Transverse colon (tissue), 4 donors: Measurements from ENCODE around the gene TMTC2. TPM values are rescaled to one million over a fixed set of nuclear protein-coding genes. Genes with fewer than 3 reads are reported as not detected.

Experiments
- DNase-seq: peaks from one replicate; pipeline ENCODE4 v3.0.0-alpha.2; 2019
- H3K27ac ChIP-seq, 4 donors: fragments of 200-600 bp; sonication (generic); 2 replicates each; pipeline ENCODE4 v1.5.1; 2016 to 2018; ENCODE audit warnings: inconsistent platforms in 4 of 4
- H3K27me3 ChIP-seq: fragments of 200-600 bp; sonication (generic); 2 replicates; pipeline ENCODE4 v1.5.1; 2017; ENCODE audit warnings: inconsistent platforms
- H3K36me3 ChIP-seq, 4 donors: fragments of 200-600 bp; sonication (generic); 2 replicates each; pipeline ENCODE4 v1.5.1; 2017 to 2019; ENCODE audit warnings: inconsistent platforms in 4 of 4
- H3K4me1 ChIP-seq, 4 donors: fragments of 200-600 bp; sonication (generic); 2 replicates each; pipeline ENCODE4 v1.5.1; 2017 to 2020; ENCODE audit warnings: inconsistent platforms in 4 of 4
- H3K4me3 ChIP-seq, 4 donors: fragments of 200-600 bp; sonication (generic); 1 replicate in 1 of 4; 2 replicates in 3 of 4; pipeline versions ENCODE4 v1.5.1 to v1.6.1; 2017 to 2019; ENCODE audit warnings: inconsistent platforms in 4 of 4
- H3K9me3 ChIP-seq, 2 donors: fragments of 200-600 bp; sonication (generic); 2 replicates each; pipeline ENCODE4 v1.5.1; 2017 to 2019; ENCODE audit warnings: inconsistent platforms in 2 of 2
- CTCF ChIP-seq, 5 experiments: fragments of 200-600 bp in 3 of 5; fragments of 450-650 bp in 2 of 5; sonication (generic) in 3 of 5; IDR thresholded peaks; 1 replicate in 2 of 5; 2 replicates in 3 of 5; pipeline ENCODE4 v1.5.1; 2016 to 2017; ENCODE audit warnings: antibody characterized with exemption in 5 of 5, inconsistent platforms in 3 of 5, mild to moderate bottlenecking in 2 of 5, moderate library complexity in 1 of 5
- EP300 ChIP-seq: sonication (generic); formaldehyde crosslinking; IDR thresholded peaks from one replicate; pipeline ENCODE4 v1.6.1; 2017; ENCODE audit warnings: antibody characterized with exemption, low read depth
- POLR2A ChIP-seq: fragments of 450-650 bp; IDR thresholded peaks from one replicate; pipeline ENCODE4 v1.6.1; 2016; ENCODE audit warnings: antibody characterized with exemption, mild to moderate bottlenecking, moderate library complexity
- POLR2AphosphoS5 ChIP-seq, 3 donors: sonication (generic); formaldehyde crosslinking; IDR thresholded peaks; one replicate each; pipeline ENCODE4 v1.6.1; 2016; ENCODE audit warnings: antibody characterized with exemption in 3 of 3
- WGBS, 2 donors: methylation state at CpG; one replicate each; pipeline ENCODE4 v1.1.5; 2018; ENCODE audit warnings: low coverage in 1 of 2; 5-methylcytosine and 5-hydroxymethylcytosine counted together
- in situ Hi-C, 4 donors: fragments of 200-750 bp; cut with MboI; loops; one replicate each; pipeline versions ENCODE4 v1.15.0 to v1.15.1; 2017; ENCODE audit warnings: low sequenced_read_pairs in 3 of 4, low pct_ligation_motif_present in 1 of 4, low pct_unique_long_range_greater_than_20kb in 1 of 4
- intact Hi-C: fragments of 100-400 bp; cut with DNase I; formaldehyde crosslinking; loops from one replicate; pipeline ENCODE4 v1.15.1; 2023; ENCODE audit warnings: low total_unique reads
- total RNA-seq, 4 donors: library from RNA; depleted of rRNA; stranded (reverse); fragments of >200 nt; gene quantifications; one replicate each; pipeline ENCODE4 v1.1.0, GENCODE V29; 2016

The TMTC2 gene
- total RNA-seq, 4 donors from 2014 or later: 11.3 to 19.8 (median 17.1) TPM

DNA sequence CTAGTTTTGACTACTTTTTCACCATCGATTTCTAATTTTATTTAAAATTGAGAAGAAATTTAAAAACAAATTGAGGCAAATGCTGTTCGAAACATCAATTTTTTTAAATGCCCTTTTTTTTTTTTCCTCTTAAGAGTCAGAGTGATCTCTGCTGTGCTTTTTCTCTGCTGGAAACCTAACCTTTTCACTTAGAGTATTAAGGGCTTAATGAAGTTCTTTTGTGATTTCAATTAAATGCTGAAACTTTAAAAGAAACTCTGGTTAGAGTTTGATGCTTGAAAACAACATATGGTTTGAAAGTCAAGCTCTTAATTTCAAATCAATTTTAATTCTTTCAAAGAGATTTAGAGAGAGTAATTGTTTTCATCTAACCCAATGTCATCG lies 171.8 kb downstream of the TMTC2 start:
- Histone ChIP-seq H3K27ac (no peak overlapping the region), H3K9me3 (no peaks in the 10 kb centered on the region), H3K4me3 (no peak overlapping the region), H3K27me3 (no peaks in the 10 kb centered on the region), H3K36me3 (no peaks in the 10 kb centered on the region), H3K4me1 (peaks cover 0 to 21% (median 4%) of the 10 kb centered on the region in 4 donors)
- DNase-seq: no peak
- 91 to 96% methylated on average over 3 of the region's 3 CpGs for WGBS, 2 donors
- in situ Hi-C loops: no loop called here
- no peak for TF ChIP-seq EP300
- TF ChIP-seq CTCF (IDR thresholded peaks at IDR 0.05): no peak
- TF ChIP-seq POLR2AphosphoS5 (IDR thresholded peaks at IDR 0.05): no peak
- no peak for TF ChIP-seq POLR2A
- intact Hi-C loops: no loop called here

- in situ Hi-C loops: no loop called here
- Histone ChIP-seq H3K4me3 (no peak overlapping the region), H3K9me3 (no peaks in the 10 kb centered on the region), H3K27me3 (no peaks in the 10 kb centered on the region), H3K36me3 (no peaks in the 10 kb centered on the region), H3K27ac (no peak overlapping the region), H3K4me1 (peaks cover 0 to 18% (median 4%) of the 10 kb centered on the region in 4 donors)
- intact Hi-C loops: no loop called here
- TF ChIP-seq POLR2AphosphoS5 (IDR thresholded peaks at IDR 0.05) (no peak), CTCF (IDR thresholded peaks at IDR 0.05) (no peak), EP300 (no peak), POLR2A (no peak)
- 12 to 22% methylated on average over 1 of the region's 1 CpG for WGBS, 2 donors
- DNase-seq: no peak
These were observed 175.5 kb downstream of the TMTC2 start for GRCh38 chr12:82862069-82862841.

GRCh38 chr12:82862876-82863649 lies 176.4 kb downstream of the TMTC2 start:
- Histone ChIP-seq H3K27me3 (no peaks in the 10 kb centered on the region), H3K4me1 (peaks cover 0 to 10% (median 4%) of the 10 kb centered on the region in 4 donors), H3K27ac (no peak overlapping the region), H3K4me3 (no peak overlapping the region), H3K9me3 (no peaks in the 10 kb centered on the region), H3K36me3 (no peaks in the 10 kb centered on the region)
- no peak for DNase-seq
- TF ChIP-seq EP300: no peak
- no peak for TF ChIP-seq POLR2A
- TF ChIP-seq POLR2AphosphoS5 (IDR thresholded peaks at IDR 0.05): no peak
- TF ChIP-seq CTCF (IDR thresholded peaks at IDR 0.05): no peak
- WGBS, 2 donors: 67 to 76% methylated on average over 4 to 6 of the region's 6 CpGs
- intact Hi-C loops: no loop called here
- in situ Hi-C loops: no loop called here

DNA sequence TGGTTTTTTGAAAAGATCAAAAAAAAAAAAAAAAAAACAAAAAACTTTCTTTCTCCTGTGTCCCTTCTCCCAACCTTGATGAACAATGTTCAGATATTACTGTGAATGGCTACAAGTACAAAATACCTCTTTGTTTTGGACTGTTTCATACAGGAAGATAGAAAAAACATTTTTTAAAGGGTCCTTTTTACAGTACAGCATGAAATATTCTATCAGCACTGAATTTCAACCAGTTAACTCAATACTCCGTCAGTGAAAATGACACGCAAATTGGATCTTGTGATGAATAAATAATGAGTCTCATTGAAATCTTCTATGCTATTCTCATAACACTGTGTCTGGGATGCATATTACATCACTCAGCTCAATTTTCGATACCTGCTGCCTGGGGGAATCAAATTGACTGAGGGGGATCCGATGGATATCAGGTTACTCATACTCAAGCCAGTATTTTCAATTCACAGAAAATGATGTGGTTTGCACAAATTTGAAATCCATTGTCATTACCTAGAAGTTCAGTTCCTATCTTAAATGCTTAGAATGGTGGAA lies 179.6 kb downstream of the TMTC2 start:
- Histone ChIP-seq H3K4me3 (no peak overlapping the region), H3K27me3 (no peaks in the 10 kb centered on the region), H3K4me1 (peaks cover 0 to 20% (median 4%) of the 10 kb centered on the region in 4 donors), H3K9me3 (no peaks in the 10 kb centered on the region), H3K36me3 (no peaks in the 10 kb centered on the region), H3K27ac (no peak overlapping the region)
- DNase-seq: no peak
- 98 to 100% methylated on average over 4 of the region's 4 CpGs for WGBS, 2 donors
- intact Hi-C loops: no loop called here
- in situ Hi-C loops: no loop called here
- TF ChIP-seq POLR2AphosphoS5 (IDR thresholded peaks at IDR 0.05): no peak
- TF ChIP-seq POLR2A: no peak
- no peak for TF ChIP-seq CTCF (IDR thresholded peaks at IDR 0.05)
- TF ChIP-seq EP300: no peak
